ENCODE data around the gene LRIT1. TPM values are rescaled to one million over a fixed set of nuclear protein-coding genes. Genes with fewer than 3 reads are reported as not detected.

The LRIT1 gene
- total and polyA plus RNA-seq, 2 of the 8 experiments (the other 6 are each of a cell fraction or from before 2014, with no cell fraction given) = 0.03 TPM; not detected in 1

DNA sequence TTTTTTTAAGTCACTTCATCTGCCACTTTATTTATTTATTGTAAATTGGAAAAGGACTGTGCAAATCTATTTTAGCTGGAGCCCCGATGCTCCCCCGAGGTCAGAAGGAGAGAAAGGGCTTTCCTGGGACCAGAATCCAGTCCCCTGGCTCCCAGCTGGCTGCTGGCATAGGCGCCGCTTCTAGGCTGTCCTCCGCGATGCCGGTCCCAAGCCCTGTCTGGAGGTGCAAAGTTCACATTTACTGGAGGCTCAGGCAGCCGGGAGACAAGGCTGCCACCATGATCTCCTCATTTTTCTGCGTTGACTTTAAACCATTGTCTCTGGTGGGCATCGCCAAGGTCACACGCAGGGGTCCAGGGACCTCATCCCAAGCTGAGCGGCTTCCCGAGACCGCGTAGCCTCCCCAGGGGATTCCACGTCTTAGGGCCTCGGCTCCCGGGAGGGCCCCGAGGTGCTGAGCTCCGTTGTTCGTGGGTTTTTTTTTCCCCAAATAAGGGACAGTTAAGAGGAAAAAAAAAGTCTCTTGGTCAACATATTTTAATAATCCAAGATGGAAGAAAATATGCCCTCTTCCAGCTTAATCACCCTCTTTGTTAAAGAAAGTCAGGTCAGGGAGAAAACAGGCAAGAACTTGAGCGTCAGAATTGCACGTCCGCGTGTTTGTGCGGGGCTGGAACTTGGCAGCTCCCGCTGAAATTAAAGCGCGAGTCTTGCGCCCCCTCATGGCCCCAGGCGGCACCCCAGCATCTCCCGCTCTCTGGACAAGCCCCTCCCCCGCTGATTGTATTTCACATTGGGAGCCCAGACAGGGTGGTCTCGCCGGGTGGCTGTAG, 15.4 kb upstream of the LRIT1 start (continued):
- TF ChIP-seq, protein P1, sequence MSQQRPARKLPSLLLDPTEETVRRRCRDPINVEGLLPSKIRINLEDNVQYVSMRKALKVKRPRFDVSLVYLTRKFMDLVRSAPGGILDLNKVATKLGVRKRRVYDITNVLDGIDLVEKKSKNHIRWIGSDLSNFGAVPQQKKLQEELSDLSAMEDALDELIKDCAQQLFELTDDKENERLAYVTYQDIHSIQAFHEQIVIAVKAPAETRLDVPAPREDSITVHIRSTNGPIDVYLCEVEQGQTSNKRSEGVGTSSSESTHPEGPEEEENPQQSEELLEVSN (IDR thresholded peaks at IDR 0.05) = peak; percentile 100
- TF ChIP-seq SRF (IDR thresholded peaks at IDR 0.05; ENCODE audit: low read depth, low read length) = no peak
- no peak for TF ChIP-seq SAP30 (IDR thresholded peaks at IDR 0.05; ENCODE audit: insufficient read depth, insufficient replicate concordance, low read length)
- no peak for TF ChIP-seq SIX5 (IDR thresholded peaks at IDR 0.05; ENCODE audit: low read depth, low read length)
- no peak for TF ChIP-seq ZNF274 (IDR thresholded peaks at IDR 0.05; ENCODE audit: borderline replicate concordance, extremely low read depth, low read length)
- no peak for TF ChIP-seq MAFK (IDR thresholded peaks at IDR 0.05; ENCODE audit: low read depth, low read length)
- TF ChIP-seq GTF2F1 (IDR thresholded peaks at IDR 0.05; ENCODE audit: borderline replicate concordance, low read depth, low read length) = peak; percentile 31; the same call in 1 of the 2 replicates
- TF ChIP-seq NRF1 (IDR thresholded peaks at IDR 0.05; ENCODE audit: low read depth, low read length) = no peak
- no peak for TF ChIP-seq RBBP5 (IDR thresholded peaks at IDR 0.05; ENCODE audit: borderline replicate concordance, low read depth, low read length)
- no peak for TF ChIP-seq SP4 (IDR thresholded peaks at IDR 0.05; ENCODE audit: low read length)
- TF ChIP-seq, protein P2, sequence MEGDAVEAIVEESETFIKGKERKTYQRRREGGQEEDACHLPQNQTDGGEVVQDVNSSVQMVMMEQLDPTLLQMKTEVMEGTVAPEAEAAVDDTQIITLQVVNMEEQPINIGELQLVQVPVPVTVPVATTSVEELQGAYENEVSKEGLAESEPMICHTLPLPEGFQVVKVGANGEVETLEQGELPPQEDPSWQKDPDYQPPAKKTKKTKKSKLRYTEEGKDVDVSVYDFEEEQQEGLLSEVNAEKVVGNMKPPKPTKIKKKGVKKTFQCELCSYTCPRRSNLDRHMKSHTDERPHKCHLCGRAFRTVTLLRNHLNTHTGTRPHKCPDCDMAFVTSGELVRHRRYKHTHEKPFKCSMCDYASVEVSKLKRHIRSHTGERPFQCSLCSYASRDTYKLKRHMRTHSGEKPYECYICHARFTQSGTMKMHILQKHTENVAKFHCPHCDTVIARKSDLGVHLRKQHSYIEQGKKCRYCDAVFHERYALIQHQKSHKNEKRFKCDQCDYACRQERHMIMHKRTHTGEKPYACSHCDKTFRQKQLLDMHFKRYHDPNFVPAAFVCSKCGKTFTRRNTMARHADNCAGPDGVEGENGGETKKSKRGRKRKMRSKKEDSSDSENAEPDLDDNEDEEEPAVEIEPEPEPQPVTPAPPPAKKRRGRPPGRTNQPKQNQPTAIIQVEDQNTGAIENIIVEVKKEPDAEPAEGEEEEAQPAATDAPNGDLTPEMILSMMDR (IDR thresholded peaks at IDR 0.05; ENCODE audit: control extremely low read depth in 1 of 3, insufficient read depth in 1 of 3, low read depth in 1 of 3, low read length in 3 of 3) = peak; percentile 80 to 94 (median 88)
- no peak for TF ChIP-seq KDM5A (IDR thresholded peaks at IDR 0.05; ENCODE audit: low read length)
- TF ChIP-seq, protein P3, sequence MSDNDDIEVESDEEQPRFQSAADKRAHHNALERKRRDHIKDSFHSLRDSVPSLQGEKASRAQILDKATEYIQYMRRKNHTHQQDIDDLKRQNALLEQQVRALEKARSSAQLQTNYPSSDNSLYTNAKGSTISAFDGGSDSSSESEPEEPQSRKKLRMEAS (IDR thresholded peaks at IDR 0.05) = peak; percentile 99
- TF ChIP-seq CEBPB (IDR thresholded peaks at IDR 0.05; ENCODE audit: low read depth, low read length) = no peak
- TF ChIP-seq CBX8 (IDR thresholded peaks at IDR 0.05; ENCODE audit: borderline replicate concordance, low read depth, low read length) = no peak
- no peak for TF ChIP-seq SP1 (IDR thresholded peaks at IDR 0.05; ENCODE audit: low read depth, low read length)
- no peak for TF ChIP-seq YY1 (IDR thresholded peaks at IDR 0.05; ENCODE audit: low read depth, low read length)
- TF ChIP-seq SUZ12 (IDR thresholded peaks at IDR 0.05; ENCODE audit: low read length) = no peak
- TF ChIP-seq CHD1 (IDR thresholded peaks at IDR 0.05; ENCODE audit: low read depth, low read length) = no peak
- no peak for TF ChIP-seq EGR1 (IDR thresholded peaks at IDR 0.05; ENCODE audit: borderline replicate concordance, low read depth, low read length)
- TF ChIP-seq TAF1 (IDR thresholded peaks at IDR 0.05; ENCODE audit: low read depth, low read length) = no peak
- no peak for TF ChIP-seq CBX5 (IDR thresholded peaks at IDR 0.05; ENCODE audit: low read depth, low read length)
